CD4-positive, alpha-beta T cell treated with Interleukin-2 at 100 ng/mL for 4 hours (primary cell): Measurements from ENCODE around the gene NIPA2.
"Not testable (repeated sequence)": the region's sequence is repeated elsewhere in the genome, so short reads cannot be mapped to it uniquely, and the experiment has no call there.

Source experiments
- DNase-seq: peaks from one replicate; pipeline ENCODE4 v3.0.0-alpha.2; 2020; ENCODE audit warnings: low spot score

Gene NIPA2

GRCh38 chr15:22838292-22839042 lies at the start of gene NIPA2:
Gene NIPA2, plus strand, starts transcription at chr15:22838666. Its CDS starts 13,066 bp downstream, at chr15:22851732.
- peak; percentile 98 for DNase-seq

- DNase-seq: no peak
Measured at GRCh38 chr15:22794063-22794462, 44.4 kb upstream of the NIPA2 start.

- no peak for DNase-seq
Measured at GRCh38 chr15:22794621-22795167, 43.8 kb upstream of the NIPA2 start.

- DNase-seq: no peak
Measured at GRCh38 chr15:22795206-22796063, 43.0 kb upstream of the NIPA2 start.

GRCh38 chr15:22796079-22796478 lies 42.4 kb upstream of the NIPA2 start:
- no peak for DNase-seq

GRCh38 chr15:22799902-22800301 lies 38.6 kb upstream of the NIPA2 start:
- no peak for DNase-seq

GRCh38 chr15:22803006-22803405 lies 35.5 kb upstream of the NIPA2 start:
- DNase-seq: not testable (repeated sequence)

- DNase-seq: no peak
Measured at GRCh38 chr15:22806156-22806555, 32.3 kb upstream of the NIPA2 start.

- no peak for DNase-seq
Measured at GRCh38 chr15:22806664-22807063, 31.8 kb upstream of the NIPA2 start.

- DNase-seq: not testable (repeated sequence)
Measured at GRCh38 chr15:22807831-22808230, 30.6 kb upstream of the NIPA2 start.

GRCh38 chr15:22808240-22808639 lies 30.2 kb upstream of the NIPA2 start:
- DNase-seq: no peak

- DNase-seq: no peak
Measured at GRCh38 chr15:22808761-22809280, 29.6 kb upstream of the NIPA2 start.

GRCh38 chr15:22810033-22810852 lies 28.2 kb upstream of the NIPA2 start:
- DNase-seq: no peak

GRCh38 chr15:22810853-22811338 lies 27.6 kb upstream of the NIPA2 start:
- DNase-seq: no peak

- no peak for DNase-seq
Measured at GRCh38 chr15:22811640-22812039, 26.8 kb upstream of the NIPA2 start.

- DNase-seq: no peak
Measured at GRCh38 chr15:22813844-22814243, 24.6 kb upstream of the NIPA2 start.

- no peak for DNase-seq
Measured at GRCh38 chr15:22815766-22816165, 22.7 kb upstream of the NIPA2 start.

- no peak for DNase-seq
Measured at GRCh38 chr15:22819651-22820050, 18.8 kb upstream of the NIPA2 start.

- no peak for DNase-seq
Measured at GRCh38 chr15:22823495-22824128, 14.9 kb upstream of the NIPA2 start.

GRCh38 chr15:22827125-22827524 lies 11.3 kb upstream of the NIPA2 start:
- DNase-seq: no peak

- no peak for DNase-seq
Measured at GRCh38 chr15:22831473-22831872, 7.0 kb upstream of the NIPA2 start.
